ENCODE measurements around the gene RINL. TPM values are rescaled to one million over a fixed set of nuclear protein-coding genes. Genes with fewer than 3 reads are reported as not detected.

The RINL gene
- total and polyA plus RNA-seq, 2 of the 4 experiments (the other 2 are of a cell fraction), result 0.72 to 1.9 TPM

GRCh38 chr19:38853214-38853613 lies 24.9 kb downstream of the RINL start:
- H4K8ac ChIP-seq (ENCODE audit: low read depth in 2 of 2, low read length in 2 of 2), result peak overlapping the region; percentile 65 to 96
- H2BK15ac ChIP-seq (ENCODE audit: low read depth, low read length), result no peak overlapping the region
- H3K4ac ChIP-seq (ENCODE audit: low read depth, low read length), result peak overlapping the region; percentile 90
- H3K27ac ChIP-seq (ENCODE audit: insufficient read depth, low read length), result peak overlapping the region; percentile 92
- no peaks in the 10 kb centered on the region for H3K27me3 ChIP-seq (ENCODE audit: control insufficient read depth, insufficient read depth, low read length)
- H3K56ac ChIP-seq (ENCODE audit: extremely low read depth, insufficient read depth, low read length), result no peak overlapping the region
- peak overlapping the region; percentile 71; the same call in 1 of the 2 replicates for H3K14ac ChIP-seq (replicated peaks; ENCODE audit: low read depth, low read length)
- no peak for DNase-seq
- peak overlapping the region; percentile 81 for H3K9ac ChIP-seq (ENCODE audit: low read depth, low read length)
- POLR2A ChIA-PET (ENCODE audit: unreplicated experiment), result no interaction called here
- peak overlapping the region; percentile 79 for H3K4me2 ChIP-seq (ENCODE audit: low read depth, low read length)
- intact Hi-C loops (cut with micrococcal nuclease) (no loop called here), in situ Hi-C loops (cut with MboI; ENCODE audit: low sequenced_read_pairs) (no loop called here), dilution Hi-C loops (cut with HindIII; ENCODE audit: low sequenced_read_pairs, unreplicated experiment) (no loop called here)
- peak overlapping the region; percentile 94 for H2AFZ ChIP-seq (replicated peaks; ENCODE audit: low read length, poor library complexity)
- H2AK5ac ChIP-seq (ENCODE audit: low read depth, low read length), result peak overlapping the region; percentile 90
- H3K9me1 ChIP-seq (ENCODE audit: insufficient read depth, low read length), result no peaks in the 10 kb centered on the region
- no peak overlapping the region for H3K18ac ChIP-seq (ENCODE audit: low read depth, low read length)
- WGBS, 2 experiments (ENCODE audit: extremely low coverage in 2 of 2, insufficient read length in 1 of 2), result 100% methylated on average over 1 of the region's 17 CpGs; no CpG with 5 or more reads in 1 of the 2 experiments
- no peak for ATAC-seq (ENCODE audit: low read depth)
- H3K36me3 ChIP-seq (ENCODE audit: control insufficient read depth, insufficient read depth, low read length), result no peaks in the 10 kb centered on the region
- peak overlapping the region; percentile 51; the same call in 1 of the 2 replicates for H4K5ac ChIP-seq (ENCODE audit: low read depth, low read length)
- CTCF ChIA-PET, result no interaction called here
- no peak overlapping the region for H2BK20ac ChIP-seq (ENCODE audit: low read depth, low read length)
- peak overlapping the region; percentile 57; the same call in 1 of the 2 replicates for H3K4me3 ChIP-seq (ENCODE audit: insufficient read depth, low read depth, low read length)
- no peak overlapping the region for H3K23ac ChIP-seq (ENCODE audit: low read depth, low read length)
- H2AK9ac ChIP-seq (replicated peaks; ENCODE audit: low read depth, low read length, poor library complexity), result peak overlapping the region; percentile 21
- no peak for TF ChIP-seq FOS (IDR thresholded peaks at IDR 0.05; ENCODE audit: low read depth, low read length)
- TF ChIP-seq ELK1 (IDR thresholded peaks at IDR 0.05; ENCODE audit: borderline replicate concordance, low read depth, low read length), result no peak
- TF ChIP-seq RAD21 (IDR thresholded peaks at IDR 0.05; ENCODE audit: low read length), result no peak
- TF ChIP-seq SMC3 (IDR thresholded peaks at IDR 0.05; ENCODE audit: low read depth, low read length), result no peak
- no peak for TF ChIP-seq MAFK (IDR thresholded peaks at IDR 0.05; ENCODE audit: low read depth, low read length)
- no peak for TF ChIP-seq RFX5 (IDR thresholded peaks at IDR 0.05; ENCODE audit: low read depth, low read length)
- peaks cover 10% of the 10 kb centered on the region for H4K20me1 ChIP-seq (ENCODE audit: insufficient read depth, low read length)
- H3K4me1 ChIP-seq (ENCODE audit: control insufficient read depth, insufficient read depth, low read length), result peaks cover 11% of the 10 kb centered on the region
- peak overlapping the region; percentile 51; the same call in 1 of the 2 replicates for H4K91ac ChIP-seq (ENCODE audit: insufficient read depth, low read depth, low read length)
- no TSS peak for BruUV-seq (replicated peaks)
- peak overlapping the region; percentile 70; the same call in 1 of the 2 replicates for H2BK120ac ChIP-seq (ENCODE audit: low read depth, low read length)
- peaks cover 4 to 28% of the 10 kb centered on the region in 2 experiments; a peak in 3 of 4 replicates for H3K79me1 ChIP-seq (ENCODE audit: low read depth in 1 of 2, low read length in 2 of 2)
- H3K9me3 ChIP-seq (ENCODE audit: control insufficient read depth, insufficient read depth, low read length), result no peaks in the 10 kb centered on the region
- peak overlapping the region; percentile 85 for H2BK5ac ChIP-seq (ENCODE audit: low read depth, low read length, poor library complexity, severe bottlenecking)
